Liver (tissue), 9 donors: ENCODE data around the gene ZNF618. TPM values are rescaled to one million over a fixed set of nuclear protein-coding genes. Genes with fewer than 3 reads are reported as not detected.
A peak's percentile ranks its signal among the peaks of the same experiment; 100 is the strongest.

Source experiments
- DNase-seq: peaks from one replicate; pipeline ENCODE4 v3.0.0-alpha.2; 2017; ENCODE audit warnings: low spot score
- H3K27ac ChIP-seq, 2 donors: one replicate each; pipeline ENCODE4 v1.7.0; 2013; ENCODE audit warnings: inconsistent platforms in 2 of 2, low read length in 2 of 2, control low read depth in 1 of 2, low read depth in 1 of 2, mild to moderate bottlenecking in 1 of 2
- H3K27me3 ChIP-seq, 4 donors: one replicate each; pipeline versions ENCODE4 v1.6.1 to v1.7.0; 2013; ENCODE audit warnings: low read length in 3 of 4, inconsistent platforms in 1 of 4, mild to moderate bottlenecking in 1 of 4, moderate library complexity in 1 of 4; ENCODE audit not compliant: control insufficient read depth in 4 of 4, insufficient read depth in 4 of 4
- H3K36me3 ChIP-seq, 4 donors: one replicate each; pipeline versions ENCODE4 v1.6.1 to v1.7.0; 2013; ENCODE audit warnings: low read length in 3 of 4, mild to moderate bottlenecking in 3 of 4, low read depth in 1 of 4, moderate library complexity in 1 of 4; ENCODE audit not compliant: control insufficient read depth in 4 of 4, insufficient read depth in 3 of 4
- H3K4me1 ChIP-seq, 4 donors: one replicate each; pipeline versions ENCODE4 v1.6.1 to v1.7.0; 2013; ENCODE audit warnings: low read length in 3 of 4, mild to moderate bottlenecking in 3 of 4, moderate library complexity in 1 of 4; ENCODE audit not compliant: control insufficient read depth in 4 of 4, insufficient read depth in 4 of 4
- H3K4me3 ChIP-seq, 3 donors: one replicate each; pipeline versions ENCODE4 v1.6.1 to v1.7.0; 2013; ENCODE audit warnings: low read length in 3 of 3, control low read depth in 1 of 3, low read depth in 1 of 3, mild to moderate bottlenecking in 1 of 3
- H3K9ac ChIP-seq, 2 donors: one replicate each; pipeline ENCODE4 v1.7.0; 2013; ENCODE audit warnings: low read length in 2 of 2, mild to moderate bottlenecking in 2 of 2, moderate library complexity in 2 of 2, control low read depth in 1 of 2, low read depth in 1 of 2
- H3K9me3 ChIP-seq, 4 donors: one replicate each; pipeline versions ENCODE4 v1.6.1 to v1.7.0; 2013; ENCODE audit warnings: low read length in 3 of 4; ENCODE audit not compliant: control insufficient read depth in 4 of 4
- FOXA1 ChIP-seq: IDR thresholded peaks from 2 replicates; pipeline ENCODE4 v1.6.1; 2016; ENCODE audit warnings: antibody characterized with exemption
- FOXA2 ChIP-seq: IDR thresholded peaks from 2 replicates; pipeline ENCODE4 v1.6.1; 2016; ENCODE audit warnings: antibody characterized with exemption
- GABPA ChIP-seq, 2 donors: IDR thresholded peaks in 1 of 2; conservative IDR thresholded peaks in 1 of 2; 2 replicates each; pipeline ENCODE4 v1.6.1; 2016; ENCODE audit warnings: antibody characterized with exemption in 2 of 2, mild to moderate bottlenecking in 1 of 2, moderate library complexity in 1 of 2
- HNF4A ChIP-seq, 2 donors: conservative IDR thresholded peaks; 2 replicates each; pipeline ENCODE4 v1.6.1; 2016; ENCODE audit warnings: antibody characterized with exemption in 2 of 2, mild to moderate bottlenecking in 2 of 2
- JUND ChIP-seq, 2 donors: IDR thresholded peaks; 2 replicates each; pipeline ENCODE4 v1.6.1; 2016; ENCODE audit warnings: antibody characterized with exemption in 2 of 2
- NR2F2 ChIP-seq: IDR thresholded peaks from 2 replicates; pipeline ENCODE4 v1.6.1; 2016; ENCODE audit warnings: antibody characterized with exemption
- RAD21 ChIP-seq, 2 donors: IDR thresholded peaks; 2 replicates each; pipeline ENCODE4 v1.6.1; 2016; ENCODE audit warnings: antibody characterized with exemption in 2 of 2, mild to moderate bottlenecking in 2 of 2
- RXRA ChIP-seq, 2 donors: IDR thresholded peaks; 2 replicates each; pipeline ENCODE4 v1.6.1; 2017 to 2018; ENCODE audit warnings: antibody characterized with exemption in 2 of 2, mild to moderate bottlenecking in 1 of 2
- SP1 ChIP-seq: IDR thresholded peaks from 2 replicates; pipeline ENCODE4 v1.6.1; 2018; ENCODE audit warnings: antibody characterized with exemption, mild to moderate bottlenecking
- YY1 ChIP-seq: IDR thresholded peaks from 2 replicates; pipeline ENCODE4 v1.6.1; 2016; ENCODE audit warnings: antibody characterized with exemption, mild to moderate bottlenecking
- ZBTB33 ChIP-seq: IDR thresholded peaks from 2 replicates; pipeline ENCODE4 v1.6.1; 2016; ENCODE audit warnings: antibody characterized with exemption
- WGBS: extraction: QIAGEN DNeasy Blood & Tissue Kit; methylation state at CpG from one replicate; pipeline ENCODE4 v1.1.7; 2013; 5-methylcytosine and 5-hydroxymethylcytosine counted together
- polyA plus RNA-seq, 2 donors: library from polyadenylated mRNA; stranded (reverse) in 1 of 2; unstranded in 1 of 2; fragments of 200-250 nt in 1 of 2; fragments of >200 nt in 1 of 2; fragmentation: Nextera tagmentation in 1 of 2; extraction: Ambion mirVana in 1 of 2; gene quantifications; one replicate each; pipeline versions ENCODE4 v1.2.1 to v1.2.3, GENCODE V29; 2013 to 2015
- total RNA-seq, 2 donors: library from RNA; depleted of rRNA; stranded (reverse); fragments of >200 nt; gene quantifications; one replicate each; pipeline ENCODE4 v1.2.3, GENCODE V29; 2014
- TF ChIP-seq, protein P1 (sequence below): fragments of 150-350 bp; IDR thresholded peaks from 2 replicates; pipeline ENCODE4 v1.5.1; 2017; ENCODE audit warnings: improper control_type of control experiment, low read depth, low read length; ENCODE audit not compliant: missing input control
- TF ChIP-seq, protein P2 (sequence below): IDR thresholded peaks from 2 replicates; pipeline ENCODE4 v1.6.1; 2016; ENCODE audit warnings: antibody characterized with exemption, mild to moderate bottlenecking
- TF ChIP-seq, protein P3 (sequence below): IDR thresholded peaks from 2 replicates; pipeline ENCODE4 v1.6.1; 2016; ENCODE audit warnings: antibody characterized with exemption
- TF ChIP-seq, protein P4 (sequence below): IDR thresholded peaks from 2 replicates; pipeline ENCODE4 v1.6.1; 2016; ENCODE audit warnings: antibody characterized with exemption
- donor health status: healthy.
- donor health status: healthy.
- donor health status: healthy.
- donor health status: healthy.
- donor health status: healthy.

ZNF618 gene
- total and polyA plus RNA-seq, 4 donors, result 2.2 to 6.5 (median 3.7) TPM

GRCh38 chr9:113875459-113876150 is 504 bp upstream of the ZNF618 start:
- no peaks in the 10 kb centered on the region for H3K36me3 ChIP-seq
- no peak overlapping the region for H3K27ac ChIP-seq
- peaks cover 0 to 10% (median 6%) of the 10 kb centered on the region in 4 donors for H3K4me1 ChIP-seq
- H3K9me3 ChIP-seq, result no peaks in the 10 kb centered on the region
- TF ChIP-seq YY1 (no peak), ZBTB33 (no peak), SP1 (no peak), NR2F2 (no peak), HNF4A (conservative IDR thresholded peaks at IDR 0.05) (no peak), GABPA (IDR thresholded peaks at IDR 0.05 in 1 of 2, conservative IDR thresholded peaks at IDR 0.05 in 1 of 2) (no peak), JUND (IDR thresholded peaks at IDR 0.05) (no peak), FOXA2 (no peak), RXRA (IDR thresholded peaks at IDR 0.05) (no peak), RAD21 (IDR thresholded peaks at IDR 0.05) (no peak), FOXA1 (no peak)
- TF ChIP-seq, protein P1, sequence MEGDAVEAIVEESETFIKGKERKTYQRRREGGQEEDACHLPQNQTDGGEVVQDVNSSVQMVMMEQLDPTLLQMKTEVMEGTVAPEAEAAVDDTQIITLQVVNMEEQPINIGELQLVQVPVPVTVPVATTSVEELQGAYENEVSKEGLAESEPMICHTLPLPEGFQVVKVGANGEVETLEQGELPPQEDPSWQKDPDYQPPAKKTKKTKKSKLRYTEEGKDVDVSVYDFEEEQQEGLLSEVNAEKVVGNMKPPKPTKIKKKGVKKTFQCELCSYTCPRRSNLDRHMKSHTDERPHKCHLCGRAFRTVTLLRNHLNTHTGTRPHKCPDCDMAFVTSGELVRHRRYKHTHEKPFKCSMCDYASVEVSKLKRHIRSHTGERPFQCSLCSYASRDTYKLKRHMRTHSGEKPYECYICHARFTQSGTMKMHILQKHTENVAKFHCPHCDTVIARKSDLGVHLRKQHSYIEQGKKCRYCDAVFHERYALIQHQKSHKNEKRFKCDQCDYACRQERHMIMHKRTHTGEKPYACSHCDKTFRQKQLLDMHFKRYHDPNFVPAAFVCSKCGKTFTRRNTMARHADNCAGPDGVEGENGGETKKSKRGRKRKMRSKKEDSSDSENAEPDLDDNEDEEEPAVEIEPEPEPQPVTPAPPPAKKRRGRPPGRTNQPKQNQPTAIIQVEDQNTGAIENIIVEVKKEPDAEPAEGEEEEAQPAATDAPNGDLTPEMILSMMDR, result no peak
- TF ChIP-seq, protein P2, sequence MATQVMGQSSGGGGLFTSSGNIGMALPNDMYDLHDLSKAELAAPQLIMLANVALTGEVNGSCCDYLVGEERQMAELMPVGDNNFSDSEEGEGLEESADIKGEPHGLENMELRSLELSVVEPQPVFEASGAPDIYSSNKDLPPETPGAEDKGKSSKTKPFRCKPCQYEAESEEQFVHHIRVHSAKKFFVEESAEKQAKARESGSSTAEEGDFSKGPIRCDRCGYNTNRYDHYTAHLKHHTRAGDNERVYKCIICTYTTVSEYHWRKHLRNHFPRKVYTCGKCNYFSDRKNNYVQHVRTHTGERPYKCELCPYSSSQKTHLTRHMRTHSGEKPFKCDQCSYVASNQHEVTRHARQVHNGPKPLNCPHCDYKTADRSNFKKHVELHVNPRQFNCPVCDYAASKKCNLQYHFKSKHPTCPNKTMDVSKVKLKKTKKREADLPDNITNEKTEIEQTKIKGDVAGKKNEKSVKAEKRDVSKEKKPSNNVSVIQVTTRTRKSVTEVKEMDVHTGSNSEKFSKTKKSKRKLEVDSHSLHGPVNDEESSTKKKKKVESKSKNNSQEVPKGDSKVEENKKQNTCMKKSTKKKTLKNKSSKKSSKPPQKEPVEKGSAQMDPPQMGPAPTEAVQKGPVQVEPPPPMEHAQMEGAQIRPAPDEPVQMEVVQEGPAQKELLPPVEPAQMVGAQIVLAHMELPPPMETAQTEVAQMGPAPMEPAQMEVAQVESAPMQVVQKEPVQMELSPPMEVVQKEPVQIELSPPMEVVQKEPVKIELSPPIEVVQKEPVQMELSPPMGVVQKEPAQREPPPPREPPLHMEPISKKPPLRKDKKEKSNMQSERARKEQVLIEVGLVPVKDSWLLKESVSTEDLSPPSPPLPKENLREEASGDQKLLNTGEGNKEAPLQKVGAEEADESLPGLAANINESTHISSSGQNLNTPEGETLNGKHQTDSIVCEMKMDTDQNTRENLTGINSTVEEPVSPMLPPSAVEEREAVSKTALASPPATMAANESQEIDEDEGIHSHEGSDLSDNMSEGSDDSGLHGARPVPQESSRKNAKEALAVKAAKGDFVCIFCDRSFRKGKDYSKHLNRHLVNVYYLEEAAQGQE, result no peak
- TF ChIP-seq, protein P3, sequence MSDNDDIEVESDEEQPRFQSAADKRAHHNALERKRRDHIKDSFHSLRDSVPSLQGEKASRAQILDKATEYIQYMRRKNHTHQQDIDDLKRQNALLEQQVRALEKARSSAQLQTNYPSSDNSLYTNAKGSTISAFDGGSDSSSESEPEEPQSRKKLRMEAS, result no peak
- TF ChIP-seq, protein P4, sequence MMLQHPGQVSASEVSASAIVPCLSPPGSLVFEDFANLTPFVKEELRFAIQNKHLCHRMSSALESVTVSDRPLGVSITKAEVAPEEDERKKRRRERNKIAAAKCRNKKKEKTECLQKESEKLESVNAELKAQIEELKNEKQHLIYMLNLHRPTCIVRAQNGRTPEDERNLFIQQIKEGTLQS, result no peak
- no peak for DNase-seq
- H3K9ac ChIP-seq, result peak overlapping the region in 1 of 2 donors; percentile 31
- H3K27me3 ChIP-seq, result no peaks in the 10 kb centered on the region
- H3K4me3 ChIP-seq, result peak overlapping the region in 1 of 3 donors; percentile 96
- 5% methylated on average over 55 of the region's 55 CpGs for WGBS
